Erythroblast (primary cell): ENCODE data around the gene FKBP1C.

Experiments used
- GATA1 ChIP-seq: IDR thresholded peaks from 2 replicates; pipeline ENCODE4 v1.6.1; 2011; ENCODE audit warnings: low read depth, mild to moderate bottlenecking, control low read depth, low read length, moderate library complexity
- POLR2A ChIP-seq: IDR thresholded peaks from 2 replicates; pipeline ENCODE4 v1.6.1; 2011; ENCODE audit warnings: mild to moderate bottlenecking, low read length

DNA sequence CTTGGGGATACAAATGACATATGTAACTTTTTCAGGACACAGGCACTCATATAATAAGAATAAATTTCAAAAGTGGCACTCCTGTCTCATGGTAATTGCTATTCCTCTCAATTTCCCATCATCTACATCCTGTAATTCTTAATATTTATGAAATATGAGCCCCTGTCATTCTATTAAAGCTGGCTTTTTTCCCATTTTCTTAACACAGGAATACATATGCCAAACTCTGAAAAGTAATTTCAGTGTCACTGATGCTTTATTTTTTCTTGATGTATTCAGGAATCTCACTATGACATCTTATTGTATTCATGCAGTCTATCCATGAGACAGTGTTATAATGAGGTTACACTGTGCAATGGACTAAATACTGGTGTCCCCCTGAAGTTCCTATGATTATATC lies 24.3 kb upstream of the FKBP1C start:
- TF ChIP-seq POLR2A (no peak), GATA1 (no peak)
